K562 (cell line): Measurements from ENCODE around the gene TM7SF2. TPM values are rescaled to one million over a fixed set of nuclear protein-coding genes. Genes with fewer than 3 reads are reported as not detected.

Experiments
- ARHGAP35 ChIP-seq: fragments of 450-650 bp; IDR thresholded peaks from 2 replicates; pipeline ENCODE4 v1.6.1; 2018; ENCODE audit not compliant: partially characterized antibody
- ARID3A ChIP-seq: IDR thresholded peaks from 2 replicates; pipeline ENCODE4 v1.6.1; 2012; ENCODE audit warnings: low read depth, low read length, improper control_type of control experiment, borderline replicate concordance
- BDP1 ChIP-seq: IDR thresholded peaks from 3 replicates; pipeline ENCODE4 v1.6.1; 2011; ENCODE audit not compliant: insufficient read length, insufficient read depth
- CBX5 ChIP-seq: IDR thresholded peaks from 2 replicates; pipeline ENCODE4 v1.6.1; 2014; ENCODE audit warnings: low read depth, borderline replicate concordance
- E2F6 ChIP-seq, 2 experiments: IDR thresholded peaks; 2 replicates each; pipeline ENCODE4 v1.6.1; 2011; ENCODE audit warnings: borderline replicate concordance in 1 of 2, control low read depth in 1 of 2, low read depth in 1 of 2, low read length in 1 of 2, mild to moderate bottlenecking in 1 of 2, mixed read lengths in 1 of 2, moderate library complexity in 1 of 2; ENCODE audit not compliant: insufficient read depth in 1 of 2, insufficient read length in 1 of 2, poor library complexity in 1 of 2, severe bottlenecking in 1 of 2; ENCODE audit errors: extremely low read depth in 1 of 2
- ETV5 ChIP-seq: sonication (generic); formaldehyde crosslinking; IDR thresholded peaks from 2 replicates; pipeline ENCODE4 v1.4.0; 2020; ENCODE audit warnings: low read depth, mild to moderate bottlenecking, missing genetic modification reagents
- FOXK1 ChIP-seq: sonication (generic); formaldehyde crosslinking; IDR thresholded peaks from 2 replicates; pipeline ENCODE4 v1.8.0; 2022; ENCODE audit warnings: missing genetic modification reagents, mild to moderate bottlenecking, borderline replicate concordance
- HDAC1 ChIP-seq, 2 experiments: fragments of 450-650 bp; IDR thresholded peaks; 2 replicates each; pipeline ENCODE4 v1.6.1; 2016 to 2017; ENCODE audit warnings: inconsistent platforms in 1 of 2, mild to moderate bottlenecking in 1 of 2, moderate library complexity in 1 of 2
- HNRNPL ChIP-seq: fragments of 200-400 bp; formaldehyde crosslinking; IDR thresholded peaks from 2 replicates; pipeline ENCODE4 v1.6.1; 2017; ENCODE audit warnings: low read depth, mild to moderate bottlenecking, low read length
- KLF10 ChIP-seq: fragments of 250-450 bp; sonication (Bioruptor Pico); IDR thresholded peaks from 2 replicates; pipeline ENCODE4 v1.6.1; 2021; ENCODE audit warnings: matching md5 sums
- MAZ ChIP-seq, 2 experiments: fragments of 450-650 bp in 1 of 2; sonication (generic) in 1 of 2; formaldehyde crosslinking; IDR thresholded peaks in 1 of 2; conservative IDR thresholded peaks in 1 of 2; 2 replicates each; pipeline versions ENCODE4 v1.4.0 to v1.5.0; 2020; ENCODE audit warnings: mild to moderate bottlenecking in 1 of 2, missing genetic modification reagents in 1 of 2
- MEIS2 ChIP-seq: fragments of 450-650 bp; IDR thresholded peaks from 2 replicates; pipeline ENCODE4 v1.6.1; 2014; ENCODE audit warnings: mild to moderate bottlenecking; ENCODE audit not compliant: partially characterized antibody
- NFYB ChIP-seq: IDR thresholded peaks from 2 replicates; pipeline ENCODE4 v1.6.1; 2011; ENCODE audit warnings: mild to moderate bottlenecking, moderate library complexity; ENCODE audit not compliant: insufficient read length; ENCODE audit errors: extremely low read depth
- NR4A1 ChIP-seq, 2 experiments: fragments of 250-450 bp in 1 of 2; fragments of 450-650 bp in 1 of 2; sonication (Bioruptor Pico) in 1 of 2; IDR thresholded peaks; 2 replicates each; pipeline versions ENCODE4 v1.4.0 to v1.6.1; 2016 to 2020; ENCODE audit warnings: mild to moderate bottlenecking in 2 of 2, missing compliant biosample characterization in 1 of 2, missing genetic modification characterization in 1 of 2, moderate library complexity in 1 of 2
- RNF2 ChIP-seq: sonication (generic); IDR thresholded peaks from 2 replicates; pipeline ENCODE4 v1.6.1; 2016
- TCF7L2 ChIP-seq: fragments of 150-350 bp; IDR thresholded peaks from 2 replicates; pipeline ENCODE4 v1.6.1; 2016; ENCODE audit warnings: low read depth, mild to moderate bottlenecking, low read length, moderate library complexity
- polyA plus RNA-seq, 8 experiments: library from polyadenylated mRNA; depleted of rRNA in 4 of 8; stranded (reverse) in 5 of 8; unstranded in 3 of 8; fragments of >200 nt; fragmentation: Nextera tagmentation in 2 of 8; fragmentation: Illumina TruSeq in 1 of 8; extraction: Ambion mirVana in 2 of 8; extraction: Trizol in 1 of 8; gene quantifications; 2 replicates each; pipeline versions ENCODE4 v1.2.1 to v1.2.3, GENCODE V29; 2011 to 2014; ENCODE audit warnings: inconsistent platforms in 1 of 8, missing spikeins in 1 of 8
- total RNA-seq, 7 experiments: library from RNA; depleted of rRNA in 6 of 7; stranded (reverse); fragments of >200 nt in 6 of 7; fragmentation: Illumina TruSeq in 2 of 7; extraction: Trizol in 2 of 7; gene quantifications; 2 replicates each; pipeline versions ENCODE4 v1.2.1 to v1.2.3, GENCODE V29; 2011 to 2021; ENCODE audit warnings: low replicate concordance in 1 of 7
- TF ChIP-seq, protein P1 (sequence below): fragments of 450-650 bp; IDR thresholded peaks from 2 replicates; pipeline ENCODE4 v1.6.1; 2017; ENCODE audit warnings: antibody characterized with exemption, mild to moderate bottlenecking
- TF ChIP-seq, protein P2 (sequence below), 3 experiments: fragments of 200-800 bp in 1 of 3; sonication (Bioruptor generic) in 1 of 3; sonication (generic) in 1 of 3; formaldehyde crosslinking in 1 of 3; IDR thresholded peaks; 2 replicates each; pipeline versions ENCODE4 v1.6.1 to v1.8.0; 2016 to 2022; ENCODE audit warnings: mild to moderate bottlenecking in 2 of 3, missing compliant biosample characterization in 2 of 3, missing genetic modification characterization in 2 of 3, missing genetic modification reagents in 1 of 3

Gene TM7SF2
- total and polyA plus RNA-seq, 9 of the 15 experiments (the other 6 are each of a cell fraction or from before 2014, with no cell fraction given), result 1.2 to 22.0 (median 14.3) TPM

DNA sequence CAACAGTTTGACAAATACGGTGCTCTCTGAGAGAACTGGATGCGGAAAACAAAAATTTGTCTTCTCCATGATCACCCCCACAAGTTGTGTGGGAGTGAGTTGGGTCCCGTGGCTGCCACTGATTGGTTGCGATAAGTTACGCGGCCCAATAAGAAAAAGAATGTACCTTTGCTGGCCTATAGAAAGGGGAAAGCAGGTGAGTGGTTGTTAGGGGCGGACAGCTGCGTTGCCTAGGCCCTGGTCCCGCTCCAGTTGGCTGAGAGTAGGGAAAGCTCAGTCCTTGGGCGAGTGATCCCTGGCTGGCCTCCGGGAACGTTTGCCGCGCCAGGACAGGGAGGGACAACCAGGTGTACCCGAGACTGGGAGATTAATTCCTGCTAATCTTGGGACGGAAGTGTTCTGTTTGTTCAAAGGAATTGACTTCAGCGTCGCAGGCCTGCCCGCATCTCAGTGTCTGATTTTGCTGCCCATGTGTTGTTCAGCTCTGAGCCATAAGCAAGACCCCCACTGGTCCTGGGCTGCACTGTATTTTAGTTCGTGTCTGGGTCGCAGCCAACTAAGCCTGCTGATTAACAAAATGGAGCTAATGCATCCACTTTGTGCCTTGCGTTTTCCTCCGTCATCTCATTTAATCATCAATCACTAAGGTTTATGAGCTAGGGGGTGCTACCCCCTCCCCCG, 23.4 kb downstream of the TM7SF2 start (continued):
- TF ChIP-seq, protein P1, sequence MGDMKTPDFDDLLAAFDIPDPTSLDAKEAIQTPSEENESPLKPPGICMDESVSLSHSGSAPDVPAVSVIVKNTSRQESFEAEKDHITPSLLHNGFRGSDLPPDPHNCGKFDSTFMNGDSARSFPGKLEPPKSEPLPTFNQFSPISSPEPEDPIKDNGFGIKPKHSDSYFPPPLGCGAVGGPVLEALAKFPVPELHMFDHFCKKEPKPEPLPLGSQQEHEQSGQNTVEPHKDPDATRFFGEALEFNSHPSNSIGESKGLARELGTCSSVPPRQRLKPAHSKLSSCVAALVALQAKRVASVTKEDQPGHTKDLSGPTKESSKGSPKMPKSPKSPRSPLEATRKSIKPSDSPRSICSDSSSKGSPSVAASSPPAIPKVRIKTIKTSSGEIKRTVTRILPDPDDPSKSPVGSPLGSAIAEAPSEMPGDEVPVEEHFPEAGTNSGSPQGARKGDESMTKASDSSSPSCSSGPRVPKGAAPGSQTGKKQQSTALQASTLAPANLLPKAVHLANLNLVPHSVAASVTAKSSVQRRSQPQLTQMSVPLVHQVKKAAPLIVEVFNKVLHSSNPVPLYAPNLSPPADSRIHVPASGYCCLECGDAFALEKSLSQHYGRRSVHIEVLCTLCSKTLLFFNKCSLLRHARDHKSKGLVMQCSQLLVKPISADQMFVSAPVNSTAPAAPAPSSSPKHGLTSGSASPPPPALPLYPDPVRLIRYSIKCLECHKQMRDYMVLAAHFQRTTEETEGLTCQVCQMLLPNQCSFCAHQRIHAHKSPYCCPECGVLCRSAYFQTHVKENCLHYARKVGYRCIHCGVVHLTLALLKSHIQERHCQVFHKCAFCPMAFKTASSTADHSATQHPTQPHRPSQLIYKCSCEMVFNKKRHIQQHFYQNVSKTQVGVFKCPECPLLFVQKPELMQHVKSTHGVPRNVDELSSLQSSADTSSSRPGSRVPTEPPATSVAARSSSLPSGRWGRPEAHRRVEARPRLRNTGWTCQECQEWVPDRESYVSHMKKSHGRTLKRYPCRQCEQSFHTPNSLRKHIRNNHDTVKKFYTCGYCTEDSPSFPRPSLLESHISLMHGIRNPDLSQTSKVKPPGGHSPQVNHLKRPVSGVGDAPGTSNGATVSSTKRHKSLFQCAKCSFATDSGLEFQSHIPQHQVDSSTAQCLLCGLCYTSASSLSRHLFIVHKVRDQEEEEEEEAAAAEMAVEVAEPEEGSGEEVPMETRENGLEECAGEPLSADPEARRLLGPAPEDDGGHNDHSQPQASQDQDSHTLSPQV, result peak; percentile 75; the same call in 1 of the 2 replicates
- TF ChIP-seq, protein P2, sequence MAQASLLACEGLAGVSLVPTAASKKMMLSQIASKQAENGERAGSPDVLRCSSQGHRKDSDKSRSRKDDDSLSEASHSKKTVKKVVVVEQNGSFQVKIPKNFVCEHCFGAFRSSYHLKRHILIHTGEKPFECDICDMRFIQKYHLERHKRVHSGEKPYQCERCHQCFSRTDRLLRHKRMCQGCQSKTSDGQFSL (CRISPR knock-in tag; IDR thresholded peaks at IDR 0.05), result no peak
- TF ChIP-seq, protein P2 (tag; IDR thresholded peaks at IDR 0.05), result peak in 1 of 2 experiments; percentile 55; a peak in 1 of 4 replicates
- no peak for TF ChIP-seq KLF10 (CRISPR knock-in tag)
- TF ChIP-seq RNF2, result 0 out of 2 replicates have a peak, but pooled peaks have one; percentile 37
- TF ChIP-seq MEIS2, result peak; percentile 19
- no peak for TF ChIP-seq NR4A1 (CRISPR knock-in tag; IDR thresholded peaks at IDR 0.05)
- TF ChIP-seq NR4A1 (tag; IDR thresholded peaks at IDR 0.05), result 0 out of 2 replicates have a peak, but pooled peaks have one; percentile 18
- no peak for TF ChIP-seq ARHGAP35
- TF ChIP-seq FOXK1 (CRISPR knock-in tag), result no peak
- TF ChIP-seq ETV5 (CRISPR knock-in tag), result peak; percentile 18; the same call in 1 of the 2 replicates
- TF ChIP-seq NFYB, result peak; percentile 82
- no peak for TF ChIP-seq HNRNPL
- no peak; the same call in 1 of the 2 replicates for TF ChIP-seq ARID3A
- no peak for TF ChIP-seq CBX5
- peak in 1 of 2 experiments; percentile 20 for TF ChIP-seq E2F6 (IDR thresholded peaks at IDR 0.05; ENCODE audit: borderline replicate concordance in 1 of 2, extremely low read depth in 1 of 2, insufficient read depth in 1 of 2, insufficient read length in 1 of 2, low read depth in 1 of 2, low read length in 1 of 2, poor library complexity in 1 of 2, severe bottlenecking in 1 of 2)
- TF ChIP-seq TCF7L2, result peak; percentile 73
- no peak for TF ChIP-seq MAZ (CRISPR knock-in tag; conservative IDR thresholded peaks at IDR 0.05 in 1 of 2, IDR thresholded peaks at IDR 0.05 in 1 of 2)
- TF ChIP-seq HDAC1 (IDR thresholded peaks at IDR 0.05), result peak in 1 of 2 experiments; percentile 6; a peak in 1 of 4 replicates
- TF ChIP-seq BDP1, result no peak
